Kidney (tissue), 14 donors: ENCODE results near the gene TXN2. TPM values are rescaled to one million over a fixed set of nuclear protein-coding genes. Genes with fewer than 3 reads are reported as not detected.
"Not testable (repeated sequence)": the region's sequence is repeated elsewhere in the genome, so short reads cannot be mapped to it uniquely, and the experiment has no call there.

Source experiments
- DNase-seq, 5 donors: peaks; one replicate each; pipeline ENCODE4 v3.0.0-alpha.2; 2013 to 2020
- FAIRE-seq: peaks from 2 replicates; lab custom pipeline; 2012; peaks lifted over from hg19 to GRCh38; lab: Jason Lieb, UNC
- H3K27ac ChIP-seq, 2 donors: one replicate each; pipeline ENCODE4 v1.7.0; 2013; ENCODE audit warnings: low read depth in 2 of 2, low read length in 2 of 2, inconsistent platforms in 1 of 2
- H3K27me3 ChIP-seq: one replicate; pipeline ENCODE4 v1.7.1; 2013; ENCODE audit warnings: low read length, inconsistent platforms; ENCODE audit not compliant: control insufficient read depth, insufficient read depth
- H3K36me3 ChIP-seq, 3 donors: one replicate each; pipeline versions ENCODE4 v1.7.0 to v1.7.1; 2013; ENCODE audit warnings: low read length in 3 of 3, control low read depth in 1 of 3, inconsistent platforms in 1 of 3; ENCODE audit not compliant: insufficient read depth in 3 of 3, control insufficient read depth in 2 of 3
- H3K4me1 ChIP-seq, 3 donors: one replicate each; pipeline versions ENCODE4 v1.7.0 to v1.7.1; 2013; ENCODE audit warnings: low read length in 3 of 3, inconsistent platforms in 1 of 3, low read depth in 1 of 3; ENCODE audit not compliant: control insufficient read depth in 2 of 3, insufficient read depth in 2 of 3
- H3K4me3 ChIP-seq, 3 donors: one replicate each; pipeline versions ENCODE4 v1.7.0 to v1.8.1; 2013; ENCODE audit warnings: low read length in 3 of 3, control low read depth in 1 of 3, inconsistent platforms in 1 of 3
- H3K9ac ChIP-seq, 3 donors: one replicate each; pipeline versions ENCODE4 v1.7.0 to v1.7.1; 2013; ENCODE audit warnings: low read length in 3 of 3, control low read depth in 1 of 3, inconsistent platforms in 1 of 3
- H3K9me3 ChIP-seq, 3 donors: one replicate each; pipeline versions ENCODE4 v1.7.0 to v1.7.1; 2013; ENCODE audit warnings: low read length in 3 of 3, control low read depth in 1 of 3, inconsistent platforms in 1 of 3; ENCODE audit not compliant: control insufficient read depth in 2 of 3, insufficient read depth in 1 of 3
- CTCF ChIP-seq: IDR thresholded peaks from 3 replicates; pipeline ENCODE4 v1.5.1; 2012; ENCODE audit warnings: mild to moderate bottlenecking, moderate library complexity, borderline replicate concordance; ENCODE audit not compliant: insufficient read depth; ENCODE audit errors: extremely low read depth
- intact Hi-C: fragments of 100-400 bp; cut with DNase I; formaldehyde crosslinking; loops from one replicate; pipeline ENCODE4 v1.11.1; 2022
- polyA plus RNA-seq: library from polyadenylated mRNA; stranded (reverse); fragments of 350-450 nt; fragmentation: Illumina TruSeq; extraction: RNeasy Lipid Tissue Mini Kit (QIAGEN cat#74804); gene quantifications from one replicate; pipeline ENCODE4 v1.2.3, GENCODE V29; 2014; ENCODE audit warnings: low read depth, low replicate concordance; ENCODE audit not compliant: insufficient read depth
- total RNA-seq: library from RNA; stranded (reverse); fragmentation: NEBNext Ultra II Directional; extraction: Animal tissue kit (Norgen Biotek cat#: 25700); gene quantifications from one replicate; pipeline ENCODE4 v1.2.1, GENCODE V29; 2021
- donor health status: control.
- donor health status: control.
- donor health status: control.
- donor health status: control.
- donor health status: control.
- donor health status: DM: yes; HTN: yes; CAD: no.
- donor health status: Normal renal cell carcinoma (clear cell type).

The TXN2 gene
- total and polyA plus RNA-seq, 2 donors from 2014 or later: 72.8 to 194 TPM

DNA sequence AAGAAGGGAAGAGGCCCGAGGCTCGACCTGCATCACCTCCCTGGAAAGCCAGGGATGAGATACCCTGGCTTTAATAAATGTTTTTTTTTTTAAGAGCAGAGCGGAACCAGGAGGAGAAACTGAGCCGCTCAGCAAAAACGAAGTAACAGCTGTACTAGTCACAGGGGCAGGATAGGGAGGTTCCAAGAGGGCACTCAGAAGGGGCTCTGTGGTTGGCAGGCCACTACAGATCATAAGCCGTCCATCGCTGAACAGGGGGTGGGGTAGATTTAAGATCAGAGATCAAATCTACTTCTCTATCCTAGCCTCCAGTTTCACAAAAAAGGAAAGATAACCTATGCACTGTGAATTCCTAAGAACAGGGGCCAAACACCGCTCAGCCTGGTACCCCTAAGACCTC is 46.9 kb upstream of the TXN2 start:
- DNase-seq: peak in 1 of 5 donors; percentile 50
- no peak for FAIRE-seq
- H3K27me3 ChIP-seq: no peaks in the 10 kb centered on the region
- peaks cover 0 to 4% (median 0%) of the 10 kb centered on the region in 3 donors for H3K4me1 ChIP-seq
- H3K36me3 ChIP-seq: peaks cover 10 to 29% (median 25%) of the 10 kb centered on the region in 3 donors
- intact Hi-C loops: no loop called here
- no peaks in the 10 kb centered on the region for H3K9me3 ChIP-seq
- TF ChIP-seq CTCF: no peak
- H3K9ac ChIP-seq: peak overlapping the region; percentile 89 to 92 (median 92)
- H3K4me3 ChIP-seq: peak overlapping the region; percentile 87 to 95 (median 94)
- peak overlapping the region; percentile 52 to 66 for H3K27ac ChIP-seq

DNA sequence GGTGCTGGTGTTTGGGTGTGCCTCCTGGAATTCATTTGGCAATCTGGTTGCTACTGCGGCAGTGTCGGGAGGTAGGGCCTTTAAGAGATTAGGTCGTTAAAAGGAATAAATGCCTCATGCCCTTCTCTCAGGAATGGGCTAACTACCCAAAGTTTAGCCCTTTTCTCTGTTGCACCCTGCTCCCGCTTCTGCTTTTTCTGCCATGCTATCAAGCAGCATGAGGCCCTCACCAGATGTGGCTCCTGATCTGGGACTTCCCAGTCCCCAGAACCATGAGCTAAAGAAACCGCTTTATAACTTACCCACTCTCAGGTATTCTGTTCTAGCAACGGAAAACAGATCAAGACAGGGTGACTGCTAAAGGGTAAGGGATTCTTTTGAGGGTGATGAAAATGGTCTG is 41.2 kb upstream of the TXN2 start:
- no peak overlapping the region for H3K9ac ChIP-seq
- H3K4me1 ChIP-seq: no peaks in the 10 kb centered on the region
- FAIRE-seq: no peak
- H3K27ac ChIP-seq: no peak overlapping the region
- peak in 1 of 5 donors; percentile 17 for DNase-seq
- H3K4me3 ChIP-seq: no peak overlapping the region
- H3K9me3 ChIP-seq: no peaks in the 10 kb centered on the region
- H3K27me3 ChIP-seq: no peaks in the 10 kb centered on the region
- peaks cover 22 to 84% (median 62%) of the 10 kb centered on the region in 3 donors for H3K36me3 ChIP-seq
- intact Hi-C loops: no loop called here
- TF ChIP-seq CTCF: no peak

- TF ChIP-seq CTCF: no peak
- Histone ChIP-seq H3K36me3 (peaks cover 25 to 97% (median 72%) of the 10 kb centered on the region in 3 donors), H3K27ac (no peak overlapping the region), H3K4me3 (no peak overlapping the region), H3K9me3 (no peaks in the 10 kb centered on the region), H3K27me3 (no peaks in the 10 kb centered on the region), H3K4me1 (no peaks in the 10 kb centered on the region), H3K9ac (no peak overlapping the region)
- intact Hi-C loops: no loop called here
- FAIRE-seq: no peak
- no peak for DNase-seq
These were observed 39.0 kb upstream of the TXN2 start for GRCh38 chr22:36520423-36520822.

DNA sequence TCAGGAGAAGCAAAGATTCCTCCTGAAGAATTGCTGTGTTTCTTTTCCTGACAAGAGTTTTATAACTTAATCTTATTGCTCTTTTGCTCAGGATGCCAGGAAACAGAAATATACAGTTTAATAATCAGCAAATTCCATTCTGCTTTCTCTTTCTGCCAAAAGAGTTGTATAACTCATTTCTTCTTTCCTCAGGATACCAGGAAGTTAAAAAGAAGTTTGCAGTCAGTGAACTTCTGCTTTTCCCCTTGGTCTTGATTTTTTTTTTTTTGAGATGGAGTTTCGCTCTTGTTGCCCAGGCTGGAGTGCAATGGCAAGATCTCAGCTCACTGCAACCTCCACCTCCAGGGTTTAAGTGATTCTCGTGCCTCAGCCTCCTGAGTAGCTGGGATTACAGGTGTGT is 38.5 kb upstream of the TXN2 start:
- H3K4me3 ChIP-seq, DNase-seq, H3K4me1 ChIP-seq, H3K27ac ChIP-seq, H3K9ac ChIP-seq, H3K27me3 ChIP-seq, FAIRE-seq, intact Hi-C loops, H3K9me3 ChIP-seq: not testable (repeated sequence)
- H3K36me3 ChIP-seq: peaks cover 25 to 96% (median 70%) of the 10 kb centered on the region in 3 donors
